GM23338 (cell line): ENCODE measurements around the gene ARHGEF39. TPM values are rescaled to one million over a fixed set of nuclear protein-coding genes. Genes with fewer than 3 reads are reported as not detected.

Source experiments
- ATAC-seq: fragments of 200-7000 bp; cut with Tn5 transposase; 3 replicates; pipeline ENCODE4 v1.9.1; 2020
- DNase-seq: peaks from one replicate; pipeline ENCODE4 v3.0.0-alpha.2; 2015; ENCODE audit warnings: low spot score
- H2AFZ ChIP-seq: fragments of 200-600 bp; sonication (generic); 2 replicates; pipeline ENCODE4 v1.8.0; 2016; ENCODE audit warnings: antibody characterized with exemption, mild to moderate bottlenecking, moderate library complexity
- H3F3A ChIP-seq: fragments of 200-600 bp; sonication (generic); replicated peaks from 2 replicates; pipeline ENCODE4 v1.8.0; 2017; ENCODE audit warnings: antibody characterized with exemption, mixed run types, low read depth
- H3K27ac ChIP-seq: fragments of 200-600 bp; sonication (generic); 2 replicates; pipeline ENCODE4 v1.6.1; 2016; ENCODE audit warnings: low read depth
- H3K27me3 ChIP-seq: fragments of 200-600 bp; sonication (generic); 2 replicates; pipeline ENCODE4 v1.8.0; 2016; ENCODE audit warnings: mild to moderate bottlenecking, mixed run types, moderate library complexity; ENCODE audit not compliant: insufficient read depth
- H3K36me3 ChIP-seq: fragments of 200-600 bp; sonication (generic); 2 replicates; pipeline ENCODE4 v1.8.0; 2016; ENCODE audit warnings: mild to moderate bottlenecking; ENCODE audit not compliant: insufficient read depth
- H3K4me1 ChIP-seq: fragments of 200-600 bp; sonication (generic); 2 replicates; pipeline ENCODE4 v1.8.0; 2016; ENCODE audit warnings: mild to moderate bottlenecking, moderate library complexity; ENCODE audit not compliant: insufficient read depth
- H3K4me2 ChIP-seq: fragments of 200-600 bp; sonication (generic); 2 replicates; pipeline ENCODE4 v1.7.1; 2017; ENCODE audit warnings: mixed run types
- H3K4me3 ChIP-seq: fragments of 200-600 bp; sonication (generic); 2 replicates; pipeline ENCODE4 v1.6.1; 2016; ENCODE audit warnings: mixed run types
- H3K79me2 ChIP-seq: fragments of 200-600 bp; sonication (generic); replicated peaks from 2 replicates; pipeline ENCODE4 v1.8.0; 2017; ENCODE audit warnings: mild to moderate bottlenecking; ENCODE audit not compliant: insufficient read depth
- H3K9me2 ChIP-seq: fragments of 200-600 bp; sonication (generic); 2 replicates; pipeline ENCODE4 v1.8.0; 2017; ENCODE audit not compliant: insufficient read depth
- H4K20me1 ChIP-seq: fragments of 200-600 bp; sonication (generic); replicated peaks from 2 replicates; pipeline ENCODE4 v1.8.0; 2017; ENCODE audit warnings: mild to moderate bottlenecking; ENCODE audit not compliant: insufficient read depth
- H3K27ac Mint-ChIP-seq: 2 replicates; pipeline ENCODE4 v1.8.0; 2020; ENCODE audit warnings: inconsistent platforms, mild to moderate bottlenecking, moderate library complexity, mixed read lengths
- H3K27me3 Mint-ChIP-seq: 3 replicates; pipeline ENCODE4 v1.8.0; 2022; ENCODE audit warnings: low read depth, mild to moderate bottlenecking, moderate library complexity, mixed read lengths, inconsistent platforms; ENCODE audit not compliant: insufficient read depth, poor library complexity
- H3K36me3 Mint-ChIP-seq: 3 replicates; pipeline ENCODE4 v1.8.0; 2021; ENCODE audit warnings: low read depth, mild to moderate bottlenecking, inconsistent platforms, moderate library complexity, mixed read lengths
- H3K4me1 Mint-ChIP-seq: 3 replicates; pipeline ENCODE4 v1.8.0; 2020; ENCODE audit warnings: mild to moderate bottlenecking, inconsistent platforms, mixed read lengths
- H3K4me3 Mint-ChIP-seq: 3 replicates; pipeline ENCODE4 v1.8.0; 2021; ENCODE audit warnings: moderate library complexity, mild to moderate bottlenecking, inconsistent platforms, mixed read lengths
- H3K9me3 Mint-ChIP-seq: 3 replicates; pipeline ENCODE4 v1.8.0; 2020; ENCODE audit warnings: moderate library complexity, mild to moderate bottlenecking, inconsistent platforms, mixed read lengths
- CREB1 ChIP-seq: fragments of 250-450 bp; sonication (Bioruptor Pico); IDR thresholded peaks from 2 replicates; pipeline ENCODE4 v1.5.0; 2020; ENCODE audit warnings: low read depth, mild to moderate bottlenecking, moderate library complexity
- CTCF ChIP-seq, 2 experiments: fragments of 200-600 bp in 1 of 2; sonication (generic) in 1 of 2; conservative IDR thresholded peaks; 2 replicates each; pipeline versions ENCODE4 v1.5.1 to v1.6.1; 2016 to 2017; ENCODE audit warnings: antibody characterized with exemption in 2 of 2, low read depth in 2 of 2, mild to moderate bottlenecking in 2 of 2, moderate library complexity in 1 of 2
- ETS1 ChIP-seq: IDR thresholded peaks from 2 replicates; pipeline ENCODE4 v1.6.1; 2016; ENCODE audit warnings: antibody characterized with exemption
- EZH2 ChIP-seq: fragments of 200-600 bp; sonication (generic); IDR thresholded peaks from one replicate; pipeline ENCODE4 v1.8.0; 2017; ENCODE audit warnings: antibody characterized with exemption, mild to moderate bottlenecking, low read depth; ENCODE audit not compliant: unreplicated experiment
- EZH2phosphoT487 ChIP-seq: fragments of 200-600 bp; sonication (generic); IDR thresholded peaks from one replicate; pipeline ENCODE4 v1.8.1; 2018; ENCODE audit warnings: antibody characterized with exemption; ENCODE audit not compliant: unreplicated experiment
- JUNB ChIP-seq: IDR thresholded peaks from one replicate; pipeline ENCODE4 v1.6.1; 2016; ENCODE audit warnings: antibody characterized with exemption; ENCODE audit not compliant: unreplicated experiment
- NANOG ChIP-seq: IDR thresholded peaks from 2 replicates; pipeline ENCODE4 v1.6.1; 2016; ENCODE audit warnings: antibody characterized with exemption, borderline replicate concordance
- POLR2AphosphoS5 ChIP-seq: IDR thresholded peaks from 2 replicates; pipeline ENCODE4 v1.6.1; 2016; ENCODE audit warnings: antibody characterized with exemption, low read depth
- REST ChIP-seq: IDR thresholded peaks from one replicate; pipeline ENCODE4 v1.6.1; 2018; ENCODE audit warnings: antibody characterized with exemption; ENCODE audit not compliant: unreplicated experiment
- STAT1 ChIP-seq: IDR thresholded peaks from one replicate; pipeline ENCODE4 v1.6.1; 2016; ENCODE audit warnings: antibody characterized with exemption; ENCODE audit not compliant: unreplicated experiment
- ZNF114 ChIP-seq: fragments of 250-450 bp; sonication (Bioruptor Pico); IDR thresholded peaks from 2 replicates; pipeline ENCODE4 v1.5.0; 2020; ENCODE audit warnings: mild to moderate bottlenecking, moderate library complexity
- ZNF331 ChIP-seq: fragments of 250-450 bp; sonication (Bioruptor Pico); IDR thresholded peaks from 2 replicates; pipeline ENCODE4 v1.5.0; 2020; ENCODE audit warnings: low read depth, mild to moderate bottlenecking, moderate library complexity
- ZNF462 ChIP-seq: fragments of 250-450 bp; sonication (Bioruptor Pico); IDR thresholded peaks from 2 replicates; pipeline ENCODE4 v1.5.0; 2020; ENCODE audit warnings: mild to moderate bottlenecking, moderate library complexity
- polyA plus RNA-seq: library from polyadenylated mRNA; unstranded; fragments of >200 nt; fragmentation: Nextera tagmentation; extraction: Ambion mirVana; gene quantifications from 2 replicates; pipeline ENCODE4 v1.2.1, GENCODE V29; 2016
- total RNA-seq: library from RNA; depleted of rRNA; stranded (reverse); fragments of >200 nt; shearing (Covaris generic); gene quantifications from 2 replicates; pipeline ENCODE4 v1.2.3, GENCODE V29; 2014

Gene ARHGEF39
- total and polyA plus RNA-seq, 2 experiments from 2014 or later = 16.8 to 31.0 TPM

DNA sequence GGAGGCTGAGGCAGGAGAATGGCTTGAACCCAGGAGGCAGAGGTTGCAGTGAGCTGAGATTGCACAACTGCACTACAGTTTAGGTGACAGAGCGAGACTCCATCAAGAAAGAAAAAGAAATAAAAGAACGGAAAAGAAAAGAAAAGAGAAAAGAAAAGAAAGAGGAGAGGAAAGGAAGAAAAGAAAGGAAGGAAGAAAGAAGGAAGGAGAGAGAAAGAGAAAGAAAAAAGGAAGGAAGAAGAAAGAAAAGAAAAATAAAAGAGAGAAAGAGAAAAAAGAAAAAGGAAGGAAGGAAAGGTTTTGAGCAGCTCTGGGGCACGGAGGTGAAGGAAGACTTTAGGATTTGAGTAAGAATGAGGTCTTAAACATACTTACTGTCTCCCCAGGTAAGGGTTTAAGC, 48.6 kb upstream of the ARHGEF39 start:
- no peaks in the 10 kb centered on the region for H3K79me2 ChIP-seq
- no peak overlapping the region; the same call in 2 of the 3 replicates for H3K4me3 Mint-ChIP-seq
- peaks cover 57% of the 10 kb centered on the region for H3K36me3 ChIP-seq
- H3K27ac ChIP-seq = no peak overlapping the region
- ATAC-seq = no peak
- 0 out of 2 replicates have a peak, but pooled peaks cover 3% of the 10 kb centered on the region for H3F3A ChIP-seq
- H4K20me1 ChIP-seq = peaks cover 6% of the 10 kb centered on the region
- DNase-seq = no peak
- H2AFZ ChIP-seq = no peak overlapping the region
- no peak overlapping the region for H3K4me2 ChIP-seq
- H3K27me3 ChIP-seq = no peaks in the 10 kb centered on the region
- peaks cover 6% of the 10 kb centered on the region for H3K27me3 Mint-ChIP-seq
- no peak overlapping the region for H3K4me3 ChIP-seq
- no peak overlapping the region for H3K27ac Mint-ChIP-seq
- H3K9me2 ChIP-seq = no peaks in the 10 kb centered on the region
- peaks cover 81% of the 10 kb centered on the region for H3K36me3 Mint-ChIP-seq
- no peak for TF ChIP-seq STAT1
- no peak for TF ChIP-seq POLR2AphosphoS5
- TF ChIP-seq CREB1 = no peak
- TF ChIP-seq REST = no peak
- TF ChIP-seq ZNF114 = no peak
- TF ChIP-seq JUNB = no peak
- TF ChIP-seq CTCF (conservative IDR thresholded peaks at IDR 0.05; ENCODE audit: low read depth in 2 of 2) = no peak
- TF ChIP-seq NANOG = no peak
- TF ChIP-seq EZH2phosphoT487 = no peak
- no peak for TF ChIP-seq ETS1
- no peak for TF ChIP-seq EZH2
- TF ChIP-seq ZNF331 (CRISPR knock-in tag) = no peak
- TF ChIP-seq ZNF462 (CRISPR knock-in tag) = no peak
- H3K4me1 Mint-ChIP-seq = peaks cover 4% of the 10 kb centered on the region; the same call in 2 of the 3 replicates
- H3K4me1 ChIP-seq = no peaks in the 10 kb centered on the region
- H3K9me3 Mint-ChIP-seq = no peaks in the 10 kb centered on the region
